IMR-90 (cell line): ENCODE measurements around the gene KCNE5.
"Not testable (repeated sequence)": the region's sequence is repeated elsewhere in the genome, so short reads cannot be mapped to it uniquely, and the experiment has no call there.

Experiments
- CHD1 ChIP-seq: IDR thresholded peaks from 2 replicates; pipeline ENCODE4 v1.6.1; 2012; ENCODE audit warnings: low read depth, low read length, improper control_type of control experiment
- CTCF ChIP-seq: conservative IDR thresholded peaks from 2 replicates; pipeline ENCODE4 v1.5.1; 2012; ENCODE audit warnings: mild to moderate bottlenecking, low read depth, low read length, improper control_type of control experiment
- MXI1 ChIP-seq: IDR thresholded peaks from 2 replicates; pipeline ENCODE4 v1.6.1; 2012; ENCODE audit warnings: low read depth, mild to moderate bottlenecking, low read length, moderate library complexity, borderline replicate concordance

GRCh38 chrX:109644671-109645070, 19.7 kb upstream of the KCNE5 start:
- not testable (repeated sequence) for TF ChIP-seq MXI1, CTCF, CHD1
